Neural progenitor cell (in vitro differentiated cells): Measurements from ENCODE around the gene ADAMTS18. TPM values are rescaled to one million over a fixed set of nuclear protein-coding genes. Genes with fewer than 3 reads are reported as not detected.

Experiments used
- DNase-seq: peaks from one replicate; pipeline ENCODE4 v3.0.0-alpha.2; 2016; ENCODE audit warnings: low spot score
- H2AFZ ChIP-seq: fragments of 200-600 bp; sonication (generic); replicated peaks from 2 replicates; pipeline ENCODE4 v1.6.1; 2016; ENCODE audit warnings: antibody characterized with exemption
- H3F3A ChIP-seq: fragments of 200-600 bp; sonication (generic); 2 replicates; pipeline ENCODE4 v1.6.1; 2016; ENCODE audit warnings: antibody characterized with exemption, low read depth
- H3K27ac ChIP-seq: fragments of 200-600 bp; sonication (generic); 2 replicates; pipeline ENCODE4 v1.5.1; 2016; ENCODE audit warnings: mild to moderate bottlenecking
- H3K27me3 ChIP-seq: fragments of 200-600 bp; sonication (generic); 2 replicates; pipeline ENCODE4 v1.6.1; 2016; ENCODE audit warnings: mild to moderate bottlenecking, moderate library complexity
- H3K36me3 ChIP-seq: fragments of 200-600 bp; sonication (generic); 2 replicates; pipeline ENCODE4 v1.5.1; 2016
- H3K4me1 ChIP-seq: fragments of 200-600 bp; sonication (generic); 2 replicates; pipeline ENCODE4 v1.6.1; 2016; ENCODE audit warnings: mixed run types
- H3K4me2 ChIP-seq: fragments of 200-600 bp; sonication (generic); 2 replicates; pipeline ENCODE4 v1.6.1; 2016
- H3K4me3 ChIP-seq: fragments of 200-600 bp; sonication (generic); 2 replicates; pipeline ENCODE4 v1.5.1; 2016
- H3K79me2 ChIP-seq: fragments of 200-600 bp; sonication (generic); 2 replicates; pipeline ENCODE4 v1.6.1; 2016; ENCODE audit warnings: low read depth
- H3K9ac ChIP-seq: fragments of 200-600 bp; sonication (generic); 2 replicates; pipeline ENCODE4 v1.6.1; 2016
- H3K9me3 ChIP-seq: fragments of 200-600 bp; sonication (generic); 2 replicates; pipeline ENCODE4 v1.5.1; 2016; ENCODE audit warnings: low read depth
- H4K20me1 ChIP-seq: fragments of 200-600 bp; sonication (generic); 2 replicates; pipeline ENCODE4 v1.6.1; 2016; ENCODE audit warnings: low read depth
- H3K27ac Mint-ChIP-seq: 3 replicates; pipeline ENCODE4 v1.8.0; 2021; ENCODE audit warnings: mixed read lengths
- H3K27me3 Mint-ChIP-seq: 2 replicates; pipeline ENCODE4 v1.8.0; 2022; ENCODE audit warnings: low read depth, mild to moderate bottlenecking, inconsistent platforms, moderate library complexity, mixed read lengths; ENCODE audit not compliant: insufficient read depth
- H3K36me3 Mint-ChIP-seq: 3 replicates; pipeline ENCODE4 v1.8.0; 2021; ENCODE audit warnings: mixed read lengths
- H3K4me1 Mint-ChIP-seq: 3 replicates; pipeline ENCODE4 v1.8.0; 2021; ENCODE audit warnings: mixed read lengths
- H3K4me3 Mint-ChIP-seq: 3 replicates; pipeline ENCODE4 v1.8.0; 2021; ENCODE audit warnings: mild to moderate bottlenecking, moderate library complexity, mixed read lengths
- H3K9me3 Mint-ChIP-seq: 3 replicates; pipeline ENCODE4 v1.8.0; 2020; ENCODE audit warnings: mixed read lengths
- CTCF ChIP-seq: fragments of 200-600 bp; sonication (generic); IDR thresholded peaks from 2 replicates; pipeline ENCODE4 v1.5.1; 2017; ENCODE audit warnings: antibody characterized with exemption, mild to moderate bottlenecking
- EZH2 ChIP-seq: fragments of 200-600 bp; sonication (generic); IDR thresholded peaks from 2 replicates; pipeline ENCODE4 v1.6.1; 2017; ENCODE audit warnings: antibody characterized with exemption, mild to moderate bottlenecking, moderate library complexity
- EZH2phosphoT487 ChIP-seq: fragments of 200-600 bp; sonication (generic); IDR thresholded peaks from 2 replicates; pipeline ENCODE4 v1.6.1; 2017; ENCODE audit warnings: antibody characterized with exemption
- total RNA-seq: library from RNA; depleted of rRNA; stranded (reverse); fragments of >200 nt; gene quantifications from 2 replicates; pipeline ENCODE4 v1.2.3, GENCODE V29; 2015; ENCODE audit warnings: low replicate concordance

Gene ADAMTS18
- total RNA-seq, 1 donor from 2014 or later = 1.9 TPM

GRCh38 chr16:77383606-77384187 is 51.1 kb downstream of the ADAMTS18 start:
- H3K27me3 Mint-ChIP-seq = peaks cover 6% of the 10 kb centered on the region
- Histone ChIP-seq H3K4me3 (no peak overlapping the region), H2AFZ (no peak overlapping the region), H3K79me2 (no peaks in the 10 kb centered on the region), H3K27me3 (no peaks in the 10 kb centered on the region), H3K4me1 (no peaks in the 10 kb centered on the region), H3K9me3 (no peaks in the 10 kb centered on the region), H3K27ac (no peak overlapping the region), H4K20me1 (no peaks in the 10 kb centered on the region), H3K36me3 (no peaks in the 10 kb centered on the region), H3K4me2 (no peak overlapping the region), H3F3A (no peaks in the 10 kb centered on the region), H3K9ac (no peak overlapping the region)
- H3K27ac Mint-ChIP-seq = no peak overlapping the region
- no peak overlapping the region for H3K4me3 Mint-ChIP-seq
- H3K4me1 Mint-ChIP-seq = peaks cover 11% of the 10 kb centered on the region
- peaks cover 8% of the 10 kb centered on the region for H3K36me3 Mint-ChIP-seq
- no peak for DNase-seq
- no peaks in the 10 kb centered on the region for H3K9me3 Mint-ChIP-seq
- TF ChIP-seq EZH2phosphoT487 = no peak
- TF ChIP-seq EZH2 = no peak
- no peak for TF ChIP-seq CTCF

GRCh38 chr16:77376358-77376757 is 58.5 kb downstream of the ADAMTS18 start:
- H3K27ac Mint-ChIP-seq = no peak overlapping the region
- Histone ChIP-seq H3K27ac (no peak overlapping the region), H2AFZ (no peak overlapping the region), H3F3A (no peaks in the 10 kb centered on the region), H3K9me3 (no peaks in the 10 kb centered on the region), H3K27me3 (no peaks in the 10 kb centered on the region), H3K36me3 (no peaks in the 10 kb centered on the region), H3K4me1 (peaks cover 12% of the 10 kb centered on the region), H3K79me2 (no peaks in the 10 kb centered on the region), H4K20me1 (no peaks in the 10 kb centered on the region), H3K4me2 (no peak overlapping the region), H3K4me3 (no peak overlapping the region), H3K9ac (no peak overlapping the region)
- H3K4me1 Mint-ChIP-seq = peaks cover 2% of the 10 kb centered on the region
- peak; percentile 39 for TF ChIP-seq CTCF
- TF ChIP-seq EZH2phosphoT487 = no peak
- peaks cover 3% of the 10 kb centered on the region for H3K36me3 Mint-ChIP-seq
- no peaks in the 10 kb centered on the region for H3K9me3 Mint-ChIP-seq
- no peak overlapping the region for H3K4me3 Mint-ChIP-seq
- H3K27me3 Mint-ChIP-seq = peaks cover 2% of the 10 kb centered on the region
- no peak for DNase-seq

- H3K4me1 Mint-ChIP-seq = peaks cover 2% of the 10 kb centered on the region
- no peak overlapping the region for H3K4me3 ChIP-seq
- H3K27ac ChIP-seq = no peak overlapping the region
- no peaks in the 10 kb centered on the region for H3F3A ChIP-seq
- H3K27ac Mint-ChIP-seq = no peak overlapping the region
- H3K9ac ChIP-seq = no peak overlapping the region
- H2AFZ ChIP-seq = peak overlapping the region; percentile 6
- no peaks in the 10 kb centered on the region for H3K36me3 ChIP-seq
- H3K4me2 ChIP-seq = no peak overlapping the region
- no peaks in the 10 kb centered on the region for H3K27me3 ChIP-seq
- TF ChIP-seq EZH2 (no peak), CTCF (no peak), EZH2phosphoT487 (no peak)
- no peaks in the 10 kb centered on the region for H3K79me2 ChIP-seq
- H3K4me3 Mint-ChIP-seq = no peak overlapping the region
- H4K20me1 ChIP-seq = no peaks in the 10 kb centered on the region
- peaks cover 2% of the 10 kb centered on the region for H3K27me3 Mint-ChIP-seq
- H3K4me1 ChIP-seq = peaks cover 12% of the 10 kb centered on the region
- no peaks in the 10 kb centered on the region for H3K9me3 Mint-ChIP-seq
- H3K9me3 ChIP-seq = no peaks in the 10 kb centered on the region
- no peak for DNase-seq
- H3K36me3 Mint-ChIP-seq = peaks cover 3% of the 10 kb centered on the region
Observed at GRCh38 chr16:77375396-77375795, 59.4 kb downstream of the ADAMTS18 start.
